ENCODE results near the gene NFIB. TPM values are rescaled to one million over a fixed set of nuclear protein-coding genes. Genes with fewer than 3 reads are reported as not detected.

NFIB gene
- total and polyA plus RNA-seq, 2 of the 8 experiments (the other 6 are each of a cell fraction or from before 2014, with no cell fraction given), result 2.6 to 13.1 TPM

GRCh38 chr9:14086495-14086894 is 227.4 kb downstream of the NFIB start:
- WGBS, 2 experiments (ENCODE audit: extremely low coverage in 1 of 2, insufficient coverage in 1 of 2, insufficient read length in 1 of 2, insufficient replicate concordance in 2 of 2, low coverage in 1 of 2, low lambda C conversion rate in 2 of 2, missing lambda C conversion rate in 1 of 2), result 91% methylated on average over 5 of the region's 5 CpGs; no CpG with 5 or more reads in 1 of the 2 experiments
- H3K18ac ChIP-seq (ENCODE audit: extremely low read depth, low read length), result no peak overlapping the region
- DNase-seq (ENCODE audit: low read depth in 1 of 2, low spot score in 2 of 2), result no peak
- H3K36me3 ChIP-seq (ENCODE audit: control insufficient read depth in 2 of 4, insufficient read depth in 4 of 4, low read length in 3 of 4), result no peaks in the 10 kb centered on the region
- H4K8ac ChIP-seq (ENCODE audit: extremely low read depth, insufficient read depth, low read length), result no peak overlapping the region
- no peak overlapping the region for H4K91ac ChIP-seq (replicated peaks; ENCODE audit: insufficient read length, low read length)
- H3K4ac ChIP-seq (replicated peaks; ENCODE audit: insufficient read length, low read depth, low read length), result no peak overlapping the region
- no peak overlapping the region for H2BK15ac ChIP-seq (ENCODE audit: low read length)
- no peak for FAIRE-seq
- no peak overlapping the region for H2AK5ac ChIP-seq (ENCODE audit: low read depth, low read length)
- no peak overlapping the region for H2BK5ac ChIP-seq (ENCODE audit: low read depth, low read length)
- no peak overlapping the region for H3K56ac ChIP-seq (replicated peaks; ENCODE audit: insufficient read length, low read depth, low read length)
- no peak overlapping the region for H2AFZ ChIP-seq (ENCODE audit: low read length)
- ChIA-PET POLR2A (ENCODE audit: partially characterized antibody) (no interaction called here), CTCF (ENCODE audit: partially characterized antibody) (no interaction called here)
- no peaks in the 10 kb centered on the region for H3K79me2 ChIP-seq (ENCODE audit: control insufficient read depth in 1 of 2, insufficient read depth in 2 of 2, low read length in 2 of 2)
- no peaks in the 10 kb centered on the region for H3K9me3 ChIP-seq (ENCODE audit: insufficient read depth in 2 of 2, low read depth in 1 of 2, low read length in 1 of 2)
- no peak overlapping the region for H3K4me2 ChIP-seq (ENCODE audit: insufficient read depth in 1 of 2, low read depth in 2 of 2, low read length in 2 of 2)
- H4K5ac ChIP-seq (ENCODE audit: insufficient read length, low read depth, low read length), result no peak overlapping the region
- no peak overlapping the region for H3K4me3 ChIP-seq (ENCODE audit: extremely low read depth in 1 of 4, insufficient read depth in 2 of 4, low read depth in 3 of 4, low read length in 4 of 4)
- no peak overlapping the region for H3K9ac ChIP-seq (replicated peaks in 1 of 4; ENCODE audit: extremely low read depth in 1 of 4, low read depth in 3 of 4, low read length in 3 of 4)
- H2BK120ac ChIP-seq (replicated peaks; ENCODE audit: low read depth, low read length), result no peak overlapping the region
- H3K27me3 ChIP-seq (replicated peaks in 1 of 4; ENCODE audit: control insufficient read depth in 3 of 4, extremely low read depth in 1 of 4, insufficient read depth in 3 of 4, low read length in 3 of 4), result no peaks in the 10 kb centered on the region
- no peak for TF ChIP-seq PHF8 (conservative IDR thresholded peaks at IDR 0.05; ENCODE audit: low read depth, low read length)
- TF ChIP-seq POLR2AphosphoS5 (IDR thresholded peaks at IDR 0.05; ENCODE audit: low read depth, low read length), result no peak
- H3K23me2 ChIP-seq (ENCODE audit: low read depth, low read length), result no peaks in the 10 kb centered on the region
- H3K23ac ChIP-seq (ENCODE audit: insufficient read length), result no peak overlapping the region
- H3K4me1 ChIP-seq (replicated peaks in 1 of 4; ENCODE audit: control insufficient read depth in 3 of 4, insufficient read depth in 4 of 4, low read length in 3 of 4), result peaks cover 0 to 3% (median 1%) of the 10 kb centered on the region in 4 experiments; a peak in 2 of 7 replicates
- H3K27ac ChIP-seq (ENCODE audit: low read depth, low read length), result no peak overlapping the region
- no peak overlapping the region for H2BK12ac ChIP-seq (ENCODE audit: low read depth, low read length)
- H3K14ac ChIP-seq (ENCODE audit: insufficient read length), result no peak overlapping the region
- no peaks in the 10 kb centered on the region for H3K79me1 ChIP-seq (ENCODE audit: low read depth, low read length)
- no peak overlapping the region for H2BK20ac ChIP-seq (ENCODE audit: low read length)
- no peaks in the 10 kb centered on the region for H4K20me1 ChIP-seq (replicated peaks in 1 of 2; ENCODE audit: control insufficient read depth in 1 of 2, insufficient read depth in 2 of 2, low read length in 2 of 2)
